ENCODE measurements around the gene CEND1. TPM values are rescaled to one million over a fixed set of nuclear protein-coding genes. Genes with fewer than 3 reads are reported as not detected.
A peak's percentile ranks its signal among the peaks of the same experiment; 100 is the strongest.

The CEND1 gene
- polyA plus RNA-seq, result 11.8 and 16.2 TPM in 2 replicates
- 11.8 and 11.9 TPM in 2 replicates for polyA minus RNA-seq

- Histone ChIP-seq H3F3A (ENCODE audit: insufficient read depth, low read length, poor library complexity, severe bottlenecking) (no peaks in the 10 kb centered on the region), H3K27me3 (ENCODE audit: insufficient read depth, low read depth, low read length) (no peaks in the 10 kb centered on the region), H3K9me2 (ENCODE audit: insufficient read depth, low read length) (no peaks in the 10 kb centered on the region), H3K27ac (ENCODE audit: low read length) (peak within 1 kb of the TSS; percentile 30), H3K9ac (ENCODE audit: low read length) (peak within 1 kb of the TSS; percentile 79), H4K20me1 (ENCODE audit: insufficient read depth) (no peaks in the 10 kb centered on the region), H3K79me2 (replicated peaks; ENCODE audit: insufficient read depth, low read length) (peaks cover 6% of the 10 kb centered on the region), H3K36me3 (ENCODE audit: insufficient read depth, low read length) (no peaks in the 10 kb centered on the region), H2AFZ (ENCODE audit: low read depth, low read length) (no peak within 1 kb of the TSS), H3K4me2 (ENCODE audit: low read length) (peak within 1 kb of the TSS; percentile 85), H3K4me3 (ENCODE audit: low read length) (peak within 1 kb of the TSS; percentile 83), H3K9me3 (ENCODE audit: low read length) (no peaks in the 10 kb centered on the region)
- TF ChIP-seq EZH2 (IDR thresholded peaks at IDR 0.05; ENCODE audit: borderline replicate concordance, insufficient read depth, low read length, poor library complexity, severe bottlenecking) (no peak), TAF1 (IDR thresholded peaks at IDR 0.05; ENCODE audit: low read depth) (peak; percentile 69), POLR2AphosphoS5 (IDR thresholded peaks at IDR 0.05) (peak; percentile 76), MXI1 (conservative IDR thresholded peaks at IDR 0.05; ENCODE audit: poor library complexity, severe bottlenecking) (no peak), EP300 (conservative IDR thresholded peaks at IDR 0.05; ENCODE audit: poor library complexity, severe bottlenecking) (no peak)
Measured at GRCh38 chr11:789943-790342, at the start of gene CEND1. Gene CEND1 (minus strand): TSS chr11:790090. CDS start chr11:788576, 1,514 bp downstream.

GRCh38 chr11:839280-839623, 49.4 kb upstream of the CEND1 start:
- Histone ChIP-seq H3K9me3 (ENCODE audit: low read length) (no peaks in the 10 kb centered on the region), H3K4me3 (ENCODE audit: low read length) (no peak overlapping the region), H3F3A (ENCODE audit: insufficient read depth, low read length, poor library complexity, severe bottlenecking) (no peaks in the 10 kb centered on the region), H3K4me2 (ENCODE audit: low read length) (no peak overlapping the region), H4K20me1 (ENCODE audit: insufficient read depth) (no peaks in the 10 kb centered on the region), H3K79me2 (replicated peaks; ENCODE audit: insufficient read depth, low read length) (peaks cover 12% of the 10 kb centered on the region), H3K9me2 (ENCODE audit: insufficient read depth, low read length) (no peaks in the 10 kb centered on the region), H3K27ac (ENCODE audit: low read length) (no peak overlapping the region), H3K36me3 (ENCODE audit: insufficient read depth, low read length) (no peaks in the 10 kb centered on the region), H3K27me3 (ENCODE audit: insufficient read depth, low read depth, low read length) (peaks cover 4% of the 10 kb centered on the region), H2AFZ (ENCODE audit: low read depth, low read length) (no peak overlapping the region), H3K9ac (ENCODE audit: low read length) (no peak overlapping the region)
- TF ChIP-seq RAD21 (conservative IDR thresholded peaks at IDR 0.05) (no peak), CTCF (IDR thresholded peaks at IDR 0.05; ENCODE audit: poor library complexity, severe bottlenecking) (no peak), EP300 (conservative IDR thresholded peaks at IDR 0.05; ENCODE audit: poor library complexity, severe bottlenecking) (no peak)

GRCh38 chr11:838441-839279, 48.8 kb upstream of the CEND1 start:
- Histone ChIP-seq H3K9me3 (ENCODE audit: low read length) (no peaks in the 10 kb centered on the region), H3K36me3 (ENCODE audit: insufficient read depth, low read length) (no peaks in the 10 kb centered on the region), H3K27ac (ENCODE audit: low read length) (no peak overlapping the region), H2AFZ (ENCODE audit: low read depth, low read length) (no peak overlapping the region), H3K27me3 (ENCODE audit: insufficient read depth, low read depth, low read length) (peaks cover 3% of the 10 kb centered on the region), H3K4me3 (ENCODE audit: low read length) (no peak overlapping the region), H3K79me2 (replicated peaks; ENCODE audit: insufficient read depth, low read length) (peaks cover 12% of the 10 kb centered on the region), H3K4me2 (ENCODE audit: low read length) (no peak overlapping the region), H3K9ac (ENCODE audit: low read length) (no peak overlapping the region), H3K9me2 (ENCODE audit: insufficient read depth, low read length) (no peaks in the 10 kb centered on the region), H4K20me1 (ENCODE audit: insufficient read depth) (no peaks in the 10 kb centered on the region), H3F3A (ENCODE audit: insufficient read depth, low read length, poor library complexity, severe bottlenecking) (no peaks in the 10 kb centered on the region)
- TF ChIP-seq CTCF (IDR thresholded peaks at IDR 0.05; ENCODE audit: poor library complexity, severe bottlenecking) (no peak), EP300 (conservative IDR thresholded peaks at IDR 0.05; ENCODE audit: poor library complexity, severe bottlenecking) (no peak), RAD21 (conservative IDR thresholded peaks at IDR 0.05) (no peak), REST (IDR thresholded peaks at IDR 0.05; ENCODE audit: borderline replicate concordance) (no peak), POLR2AphosphoS5 (IDR thresholded peaks at IDR 0.05) (no peak), EZH2 (IDR thresholded peaks at IDR 0.05; ENCODE audit: borderline replicate concordance, insufficient read depth, low read length, poor library complexity, severe bottlenecking) (no peak), SMC3 (conservative IDR thresholded peaks at IDR 0.05; ENCODE audit: poor library complexity) (no peak), TAF1 (IDR thresholded peaks at IDR 0.05; ENCODE audit: low read depth) (no peak), MXI1 (conservative IDR thresholded peaks at IDR 0.05; ENCODE audit: poor library complexity, severe bottlenecking) (no peak)
